OCI-LY7 (cell line): ENCODE data around the gene OR2J2. TPM values are rescaled to one million over a fixed set of nuclear protein-coding genes. Genes with fewer than 3 reads are reported as not detected.
"Not testable (repeated sequence)": the region's sequence is repeated elsewhere in the genome, so short reads cannot be mapped to it uniquely, and the experiment has no call there.

Source experiments
- BruUV-seq: library from RNA; stranded (reverse); fragments of 400-500 nt; replicated peaks from 2 replicates; lab custom pipeline; 2021; lab: Mats Ljungman, UMichigan
- CTCF ChIA-PET: fragments of 300-600 bp; sonication (Branson Sonifier 250); formaldehyde crosslinking; loops from one replicate; lab custom pipeline; 2022; ENCODE audit warnings: antibody characterized with exemption; ENCODE audit not compliant: unreplicated experiment; lab: Charles Lee
- POLR2A ChIA-PET: fragments of 300-600 bp; sonication (Branson Sonifier 250); formaldehyde crosslinking; loops from one replicate; lab custom pipeline; 2022; ENCODE audit warnings: antibody characterized with exemption; lab: Charles Lee
- DNase-seq: peaks from one replicate; pipeline ENCODE4 v3.0.0-alpha.2; 2015; ENCODE audit warnings: low spot score
- H2AFZ ChIP-seq: fragments of 200-600 bp; sonication (generic), shearing (Covaris generic); 2 replicates; pipeline ENCODE4 v1.6.1; 2014; ENCODE audit warnings: mild to moderate bottlenecking, antibody characterized with exemption, low read length, moderate library complexity
- H3K27ac ChIP-seq: fragments of 200-600 bp; sonication (generic); 2 replicates; pipeline ENCODE4 v1.5.1; 2014; ENCODE audit warnings: mixed run types, low read depth, mild to moderate bottlenecking, moderate library complexity, low read length, inconsistent platforms; ENCODE audit not compliant: poor library complexity, severe bottlenecking
- H3K36me3 ChIP-seq: fragments of 200-600 bp; sonication (generic); 2 replicates; pipeline ENCODE4 v1.6.1; 2014; ENCODE audit warnings: mild to moderate bottlenecking, antibody characterized with exemption, low read length, moderate library complexity, mixed read lengths; ENCODE audit not compliant: insufficient read depth
- H3K4me1 ChIP-seq: fragments of 200-600 bp; sonication (generic); 2 replicates; pipeline ENCODE4 v1.5.1; 2014; ENCODE audit warnings: mild to moderate bottlenecking, low read length; ENCODE audit not compliant: insufficient read depth, poor library complexity, severe bottlenecking
- H3K4me2 ChIP-seq: fragments of 200-600 bp; sonication (generic); 2 replicates; pipeline ENCODE4 v1.6.1; 2014; ENCODE audit warnings: mild to moderate bottlenecking, low read length
- H3K4me3 ChIP-seq: fragments of 200-600 bp; sonication (generic); 2 replicates; pipeline ENCODE4 v1.5.1; 2014; ENCODE audit warnings: mild to moderate bottlenecking, low read depth, low read length; ENCODE audit not compliant: poor library complexity, severe bottlenecking
- H3K79me2 ChIP-seq: fragments of 200-600 bp; sonication (generic); 2 replicates; pipeline ENCODE4 v1.6.1; 2016; ENCODE audit warnings: low read depth, mild to moderate bottlenecking, low read length, moderate library complexity, mixed read lengths; ENCODE audit not compliant: insufficient read depth
- H3K9me2 ChIP-seq: fragments of 200-600 bp; sonication (generic); 2 replicates; pipeline ENCODE4 v1.6.1; 2016; ENCODE audit warnings: mild to moderate bottlenecking, low read length, mixed read lengths; ENCODE audit not compliant: insufficient read depth
- H3K9me3 ChIP-seq: fragments of 200-600 bp; sonication (generic); 2 replicates; pipeline ENCODE4 v1.6.1; 2014; ENCODE audit warnings: mild to moderate bottlenecking, mixed run types, low read length, mixed read lengths
- H4K20me1 ChIP-seq: fragments of 200-600 bp; sonication (generic); 2 replicates; pipeline ENCODE4 v1.6.1; 2014; ENCODE audit warnings: mild to moderate bottlenecking, antibody characterized with exemption, low read length, moderate library complexity, mixed read lengths; ENCODE audit not compliant: insufficient read depth
- CTCF ChIP-seq: fragments of 200-600 bp; sonication (generic); conservative IDR thresholded peaks from 2 replicates; pipeline ENCODE4 v1.5.1; 2014; ENCODE audit warnings: mild to moderate bottlenecking, antibody characterized with exemption, low read length, moderate library complexity, mixed read lengths
- EZH2phosphoT487 ChIP-seq: fragments of 200-600 bp; sonication (generic); IDR thresholded peaks from 2 replicates; pipeline ENCODE4 v1.6.1; 2018; ENCODE audit warnings: low read depth, borderline replicate concordance, mild to moderate bottlenecking, mixed run types, antibody characterized with exemption, low read length, moderate library complexity, mixed read lengths
- intact Hi-C: fragments of 100-400 bp; cut with micrococcal nuclease; formaldehyde crosslinking; loops from one replicate; pipeline ENCODE4 v1.10.0; 2022; ENCODE audit not compliant: unreplicated experiment
- total RNA-seq, 2 experiments: library from RNA; depleted of rRNA in 1 of 2; stranded (reverse); fragments of >200 nt in 1 of 2; shearing (Covaris generic) in 1 of 2; gene quantifications; 2 replicates each; pipeline ENCODE4 v1.2.3, GENCODE V29; 2014 to 2022

OR2J2 gene
- total RNA-seq, 2 experiments from 2014 or later, result not detected

- Histone ChIP-seq H3K9me2 (no peaks in the 10 kb centered on the region), H4K20me1 (no peaks in the 10 kb centered on the region), H3K36me3 (no peaks in the 10 kb centered on the region), H3K4me3 (no peak overlapping the region), H3K27ac (no peak overlapping the region), H3K79me2 (no peaks in the 10 kb centered on the region), H2AFZ (no peak overlapping the region), H3K4me1 (no peaks in the 10 kb centered on the region), H3K4me2 (no peak overlapping the region), H3K9me3 (peaks cover 6% of the 10 kb centered on the region; the same call in 1 of the 2 replicates)
- DNase-seq, result no peak
- BruUV-seq, result no TSS peak
- ChIA-PET CTCF (no interaction called here), POLR2A (no interaction called here)
- intact Hi-C loops, result no loop called here
- TF ChIP-seq EZH2phosphoT487 (no peak), CTCF (no peak)
Observed at GRCh38 chr6:29142309-29142708, 28.4 kb upstream of the OR2J2 start.

- Histone ChIP-seq H3K36me3 (no peaks in the 10 kb centered on the region), H3K4me1 (no peaks in the 10 kb centered on the region), H4K20me1 (no peaks in the 10 kb centered on the region), H3K79me2 (no peaks in the 10 kb centered on the region), H2AFZ (no peak overlapping the region), H3K9me2 (no peaks in the 10 kb centered on the region), H3K4me3 (no peak overlapping the region), H3K9me3 (peaks cover 6% of the 10 kb centered on the region; the same call in 1 of the 2 replicates), H3K4me2 (no peak overlapping the region), H3K27ac (no peak overlapping the region)
- POLR2A ChIA-PET, result interaction anchor here (0.6 kb wide), 1 partner anchor 24 kb away, joined by 3 read pairs; no protein-coding TSS in a partner anchor
- DNase-seq, result no peak
- no TSS peak for BruUV-seq
- CTCF ChIA-PET, result no interaction called here
- TF ChIP-seq EZH2phosphoT487, result no peak
- no peak for TF ChIP-seq CTCF
- intact Hi-C loops, result no loop called here
Observed at GRCh38 chr6:29146179-29146578, 24.5 kb upstream of the OR2J2 start.

GRCh38 chr6:29147074-29147473 lies 23.6 kb upstream of the OR2J2 start:
- no TSS peak for BruUV-seq
- H3K4me1 ChIP-seq, result no peaks in the 10 kb centered on the region

GRCh38 chr6:29149444-29149843 lies 21.3 kb upstream of the OR2J2 start:
- intact Hi-C loops, H3K4me3 ChIP-seq, H3K9me2 ChIP-seq, POLR2A ChIA-PET, H2AFZ ChIP-seq, H3K27ac ChIP-seq, DNase-seq, H4K20me1 ChIP-seq, CTCF ChIA-PET, H3K4me1 ChIP-seq, H3K36me3 ChIP-seq, H3K9me3 ChIP-seq, H3K4me2 ChIP-seq, BruUV-seq, H3K79me2 ChIP-seq: not testable (repeated sequence)

More at GRCh38 chr6:29147074-29147473, 23.6 kb upstream of the OR2J2 start:
- no peaks in the 10 kb centered on the region for H3K36me3 ChIP-seq
- POLR2A ChIA-PET, result no interaction called here
- CTCF ChIA-PET, result no interaction called here
- intact Hi-C loops, result no loop called here
- H3K9me3 ChIP-seq, result peaks cover 6% of the 10 kb centered on the region; the same call in 1 of the 2 replicates
- TF ChIP-seq EZH2phosphoT487, result no peak
- TF ChIP-seq CTCF, result no peak
- H2AFZ ChIP-seq, result no peak overlapping the region
- no peak for DNase-seq
- no peaks in the 10 kb centered on the region for H3K9me2 ChIP-seq
- no peaks in the 10 kb centered on the region for H3K79me2 ChIP-seq
- H3K4me2 ChIP-seq, result no peak overlapping the region
- H4K20me1 ChIP-seq, result no peaks in the 10 kb centered on the region
- no peak overlapping the region for H3K27ac ChIP-seq
- H3K4me3 ChIP-seq, result no peak overlapping the region
